HG03280 (cell line): ENCODE results near the gene WDR5B.

Source experiments
- ATAC-seq: cut with Tn5 transposase; IDR thresholded peaks from one replicate; pipeline ENCODE4 v1.9.1; 2021; ENCODE audit warnings: mild to moderate bottlenecking, moderate library complexity; ENCODE audit not compliant: unreplicated experiment

Gene WDR5B

DNA sequence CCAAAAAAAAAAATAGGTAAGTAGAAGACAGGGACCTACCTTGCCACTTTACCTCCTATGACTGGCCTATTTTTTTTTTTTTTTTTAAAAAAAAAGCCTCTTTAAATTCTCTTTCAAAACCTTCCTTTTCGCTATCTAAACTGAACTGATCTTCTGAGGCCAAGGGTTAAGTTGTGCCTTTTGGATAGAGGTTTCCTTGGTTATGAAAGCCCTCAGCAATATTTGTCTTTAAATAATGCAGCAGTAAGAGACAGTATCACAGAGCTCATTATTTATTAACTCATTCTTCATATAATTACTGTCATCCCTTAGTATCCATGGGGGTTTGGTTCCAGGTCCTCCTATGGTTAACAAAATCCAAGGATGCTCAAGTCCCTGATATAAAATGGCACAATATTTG lies 41.8 kb downstream of the WDR5B start:
- ATAC-seq, result no peak

DNA sequence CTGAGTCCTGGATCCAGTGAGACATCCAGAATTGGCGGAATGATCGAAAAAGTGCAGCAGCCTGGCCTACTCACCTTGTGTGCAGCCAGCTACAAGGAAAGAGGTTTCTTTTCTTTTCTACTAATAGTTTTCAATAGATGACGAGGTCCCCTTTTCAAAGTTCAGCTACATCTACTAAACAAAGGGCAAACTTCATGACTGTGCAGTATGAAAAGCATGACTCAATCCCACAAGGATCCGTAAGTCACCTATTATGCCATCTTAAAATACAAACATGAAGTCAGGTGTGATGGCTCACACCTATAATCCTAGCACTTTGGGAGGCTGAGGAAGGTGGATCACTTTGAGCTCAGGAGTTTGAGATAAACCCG lies 49.5 kb downstream of the WDR5B start:
- no peak for ATAC-seq

DNA sequence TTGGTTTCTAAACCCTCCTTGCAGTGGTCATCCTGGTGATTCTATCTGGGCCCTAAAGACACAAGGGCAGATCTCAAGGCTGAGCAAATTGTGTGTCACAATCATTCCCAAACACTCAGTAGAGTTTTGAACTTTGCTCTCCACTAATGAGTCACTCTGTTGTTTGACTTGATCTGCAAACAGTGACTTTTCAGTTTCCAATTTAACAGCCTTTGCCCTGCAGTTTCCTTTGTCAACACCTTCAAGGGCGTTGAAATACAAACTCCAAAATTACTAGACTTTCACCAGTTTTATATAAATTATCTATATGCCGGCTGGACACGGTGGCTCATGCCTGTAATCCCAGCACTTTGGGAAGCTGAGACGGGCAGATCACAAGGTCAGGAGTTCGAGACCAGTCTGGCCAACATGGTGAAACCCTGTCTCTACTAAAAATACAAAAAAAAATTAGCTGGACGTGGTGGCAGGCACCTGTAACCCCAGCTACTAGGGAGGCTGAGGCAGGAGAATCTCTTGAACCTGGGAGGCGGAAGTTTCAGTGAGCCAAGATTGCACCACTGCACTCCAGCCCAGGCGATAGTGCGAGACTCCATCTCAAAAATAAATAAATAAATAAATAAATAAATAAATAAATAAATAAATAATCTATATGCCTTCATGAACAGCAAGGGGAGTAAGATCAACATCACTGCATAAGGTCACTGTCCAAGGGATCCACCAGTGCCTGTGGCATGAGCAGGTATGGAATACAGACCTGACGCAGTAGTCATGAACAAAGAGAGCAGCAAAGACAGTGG lies 50.1 kb downstream of the WDR5B start:
- ATAC-seq, result peak; percentile 73

DNA sequence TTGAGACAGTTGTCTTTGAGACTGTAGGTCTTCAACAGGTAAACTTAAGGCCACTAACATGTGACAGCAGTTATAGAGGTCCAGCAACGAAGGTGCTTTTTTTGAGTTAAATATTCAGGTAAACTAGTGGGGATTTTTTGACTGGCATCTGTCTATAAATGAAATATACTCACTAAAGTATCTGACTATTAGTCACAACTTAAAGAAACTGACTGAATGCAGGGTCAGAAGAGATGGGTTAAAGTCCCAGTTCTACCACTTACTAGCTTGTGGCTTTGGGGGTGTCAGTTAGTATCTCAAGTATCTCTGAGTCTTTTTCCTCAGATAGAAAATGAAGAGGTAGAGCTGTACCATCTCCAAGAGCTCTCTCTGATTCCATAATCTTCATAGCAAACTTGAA lies 50.8 kb downstream of the WDR5B start:
- peak; percentile 34 for ATAC-seq

DNA sequence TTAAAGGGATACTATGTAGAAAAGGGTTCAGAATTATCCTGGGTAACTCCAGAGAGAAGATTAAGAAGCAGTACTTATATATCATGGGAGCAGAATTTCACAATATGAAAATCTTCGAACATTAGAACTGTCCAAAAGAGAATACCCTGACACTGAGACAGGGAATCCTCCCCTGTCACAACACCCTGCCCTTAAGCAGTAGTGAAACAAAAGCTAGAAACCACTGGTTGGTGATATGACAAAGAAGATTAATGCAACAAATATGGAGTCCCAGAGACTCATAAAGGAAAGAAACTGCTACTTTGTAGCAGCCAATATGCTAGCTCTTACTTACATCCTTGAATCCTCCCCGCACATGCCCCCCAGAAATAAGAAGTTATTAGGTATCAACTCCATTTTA lies 51.4 kb downstream of the WDR5B start:
- no peak for ATAC-seq
